ENCODE data around the gene RHBG. TPM values are rescaled to one million over a fixed set of nuclear protein-coding genes. Genes with fewer than 3 reads are reported as not detected.

Gene RHBG
- total RNA-seq, 1 donor from 2014 or later: not detected

- intact Hi-C loops (cut with micrococcal nuclease): loop anchor here (1.0 kb wide), 2 partner anchors 61 to 223 kb away; no protein-coding TSS in a partner anchor
Measured at GRCh38 chr1:156385534-156386031, 16.6 kb downstream of the RHBG start.

GRCh38 chr1:156386134-156386901 is 17.3 kb downstream of the RHBG start:
- intact Hi-C loops (cut with micrococcal nuclease): no loop called here

DNA sequence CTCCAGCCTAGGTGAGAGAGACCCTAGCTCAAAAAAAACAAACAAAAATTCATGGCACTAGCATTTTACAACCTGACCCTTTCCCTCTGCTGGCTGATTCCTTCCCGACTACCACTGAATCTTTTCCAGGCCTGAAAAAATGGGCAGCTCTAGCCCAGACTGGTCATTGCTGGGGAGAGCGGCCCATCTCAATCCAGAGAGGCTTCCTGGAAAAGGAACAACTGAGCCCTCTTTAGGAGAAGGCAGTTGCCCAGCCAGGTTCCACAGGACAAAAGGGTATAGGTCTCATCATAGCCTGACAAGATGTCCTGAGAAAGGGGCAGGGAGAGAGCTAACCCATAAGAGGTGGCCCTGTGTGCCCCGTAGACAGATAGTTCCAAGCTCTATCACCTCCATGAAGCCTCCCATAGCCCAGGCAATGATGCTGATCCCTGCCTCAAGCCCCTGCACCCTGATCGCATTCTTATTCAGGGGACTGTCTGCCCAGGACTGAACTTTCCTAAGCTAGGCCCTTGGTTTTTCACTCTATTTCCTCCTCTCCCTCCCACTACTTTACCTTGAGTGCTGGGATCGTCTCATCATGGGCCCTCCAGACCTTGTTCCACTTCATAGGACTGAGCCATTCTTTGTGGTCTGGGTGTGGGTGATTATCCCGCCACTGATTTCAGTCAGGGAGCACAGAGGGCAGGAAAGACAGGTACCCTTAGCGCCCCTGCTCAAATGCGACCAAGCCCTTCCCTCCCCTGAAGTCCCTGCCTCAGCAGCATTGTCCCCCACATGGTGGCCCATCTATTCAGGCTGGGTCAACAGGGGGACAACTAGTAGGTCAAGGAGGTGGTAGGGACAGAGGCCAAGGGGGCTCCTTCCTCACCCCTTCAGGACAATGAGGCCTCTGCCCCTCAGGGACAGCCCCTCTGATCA is 18.2 kb downstream of the RHBG start:
- intact Hi-C loops (cut with micrococcal nuclease): no loop called here

GRCh38 chr1:156387870-156388173 is 18.8 kb downstream of the RHBG start:
- intact Hi-C loops (cut with micrococcal nuclease): no loop called here

GRCh38 chr1:156388174-156389137 is 19.4 kb downstream of the RHBG start:
- intact Hi-C loops (cut with micrococcal nuclease): no loop called here

GRCh38 chr1:156389311-156389710 is 20.3 kb downstream of the RHBG start:
- intact Hi-C loops (cut with micrococcal nuclease): no loop called here

GRCh38 chr1:156390469-156391365 is 21.7 kb downstream of the RHBG start:
- intact Hi-C loops (cut with micrococcal nuclease): no loop called here

- intact Hi-C loops (cut with micrococcal nuclease): no loop called here
Measured at GRCh38 chr1:156391366-156391677, 22.3 kb downstream of the RHBG start.

- intact Hi-C loops (cut with micrococcal nuclease): no loop called here
Measured at GRCh38 chr1:156391701-156392100, 22.7 kb downstream of the RHBG start.

- intact Hi-C loops (cut with micrococcal nuclease): no loop called here
Measured at GRCh38 chr1:156392452-156392853, 23.4 kb downstream of the RHBG start.

GRCh38 chr1:156393095-156393494 is 24.1 kb downstream of the RHBG start:
- intact Hi-C loops (cut with micrococcal nuclease): no loop called here

DNA sequence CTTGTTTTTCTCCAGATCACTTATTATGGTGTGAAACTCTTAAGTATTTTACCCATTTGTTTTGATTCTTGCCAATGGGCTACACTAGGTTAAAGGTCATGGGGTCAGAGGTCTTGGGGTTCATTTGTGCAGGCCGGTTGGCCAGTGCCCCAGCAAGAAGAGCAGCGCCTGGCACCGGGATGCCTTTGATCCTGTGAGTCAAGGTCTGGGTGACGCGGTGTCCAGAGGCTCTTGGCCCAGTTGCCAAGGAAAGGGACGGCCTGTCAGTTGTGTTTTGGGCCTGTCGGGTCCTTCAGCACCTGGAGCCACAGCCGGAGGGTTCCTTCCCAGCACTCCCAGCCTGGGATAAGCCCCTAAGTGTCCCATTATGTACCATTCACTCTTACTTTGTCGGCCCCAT is 25.1 kb downstream of the RHBG start:
- intact Hi-C loops (cut with micrococcal nuclease): no loop called here

GRCh38 chr1:156394835-156395461 is 25.9 kb downstream of the RHBG start:
- intact Hi-C loops (cut with micrococcal nuclease): no loop called here

DNA sequence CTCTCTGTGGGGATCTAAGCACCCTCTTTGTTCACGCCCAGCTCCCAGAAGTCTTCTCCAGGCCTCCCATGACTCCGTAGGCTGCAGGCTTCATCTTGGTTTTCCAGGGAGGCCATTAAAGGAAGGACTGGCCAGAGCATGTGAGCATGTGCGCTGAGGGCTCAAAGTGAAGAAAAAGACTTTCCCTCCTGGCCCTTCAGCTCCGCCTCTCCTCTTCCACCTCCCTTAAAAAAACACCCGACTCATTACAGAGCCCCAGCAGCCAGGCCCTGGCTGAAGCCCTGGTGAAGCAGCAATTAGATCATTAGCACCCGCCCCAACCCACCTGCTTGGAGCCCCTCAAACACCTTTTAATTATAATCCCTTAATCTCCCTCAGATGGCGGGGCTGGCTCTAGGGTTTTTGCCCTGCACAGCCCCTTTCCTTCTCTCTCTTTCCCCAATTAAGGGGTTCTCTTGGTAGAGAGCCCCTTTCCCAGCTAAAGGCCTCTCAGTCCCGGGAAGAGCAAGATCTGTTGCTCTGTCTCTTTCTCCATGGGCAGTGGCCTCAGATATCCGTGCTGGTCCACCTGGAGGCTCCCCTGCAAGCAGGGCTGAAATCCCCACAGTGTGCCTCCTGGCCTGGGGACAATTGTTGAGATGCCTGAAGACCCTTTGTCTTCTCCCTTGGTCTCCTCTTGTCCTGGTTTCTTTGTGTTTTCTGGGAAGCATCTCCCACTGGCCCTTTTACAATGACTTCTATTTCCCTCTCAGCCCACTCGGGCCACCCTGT is 30.5 kb downstream of the RHBG start:
- intact Hi-C loops (cut with micrococcal nuclease): no loop called here

GRCh38 chr1:156400191-156400935 is 31.4 kb downstream of the RHBG start:
- intact Hi-C loops (cut with micrococcal nuclease): no loop called here

- intact Hi-C loops (cut with micrococcal nuclease): no loop called here
Measured at GRCh38 chr1:156401041-156401574, 32.1 kb downstream of the RHBG start.

- intact Hi-C loops (cut with micrococcal nuclease): no loop called here
Measured at GRCh38 chr1:156401681-156402081, 32.7 kb downstream of the RHBG start.

Data from T-helper 1 cell treated with Interleukin-12 subunit alpha and Interleukin-12 subunit beta and Interleukin-4 antibody, amounts not matched to agents 30 ng/mL and 1 ng/mL, for 36 hours (primary cell).